K562 (cell line): ENCODE measurements around the gene NMB. TPM values are rescaled to one million over a fixed set of nuclear protein-coding genes. Genes with fewer than 3 reads are reported as not detected.

ENCODE experiments used
- ATF6 ChIP-seq: sonication (generic); formaldehyde crosslinking; IDR thresholded peaks from 2 replicates; pipeline ENCODE4 v1.4.0; 2020; ENCODE audit warnings: mild to moderate bottlenecking, missing genetic modification reagents
- CCNT2 ChIP-seq: IDR thresholded peaks from 2 replicates; pipeline ENCODE4 v1.6.1; 2011; ENCODE audit warnings: borderline replicate concordance, low read depth, mild to moderate bottlenecking, moderate library complexity, mixed read lengths, low read length; ENCODE audit not compliant: insufficient read length; ENCODE audit errors: extremely low read depth
- CHCHD3 ChIP-seq: fragments of 250-450 bp; sonication (Bioruptor Pico); IDR thresholded peaks from 2 replicates; pipeline ENCODE4 v2.1.2; 2022; ENCODE audit warnings: mild to moderate bottlenecking
- CTBP1 ChIP-seq: fragments of 450-650 bp; IDR thresholded peaks from 2 replicates; pipeline ENCODE4 v1.6.1; 2016; ENCODE audit warnings: borderline replicate concordance
- FOXP4 ChIP-seq: sonication (generic); formaldehyde crosslinking; IDR thresholded peaks from 2 replicates; pipeline ENCODE4 v1.8.0; 2022; ENCODE audit warnings: mild to moderate bottlenecking, missing genetic modification reagents, borderline replicate concordance
- HDAC1 ChIP-seq, 2 experiments: fragments of 450-650 bp; IDR thresholded peaks; 2 replicates each; pipeline ENCODE4 v1.6.1; 2016 to 2017; ENCODE audit warnings: inconsistent platforms in 1 of 2, mild to moderate bottlenecking in 1 of 2, moderate library complexity in 1 of 2
- ILF3 ChIP-seq: fragments of 450-650 bp; IDR thresholded peaks from 2 replicates; pipeline ENCODE4 v1.6.1; 2018; ENCODE audit warnings: antibody characterized with exemption, mild to moderate bottlenecking, moderate library complexity, borderline replicate concordance
- LCOR ChIP-seq: sonication (generic); formaldehyde crosslinking; IDR thresholded peaks from 2 replicates; pipeline ENCODE4 v1.8.0; 2022; ENCODE audit warnings: mild to moderate bottlenecking, missing genetic modification reagents
- NR4A1 ChIP-seq, 2 experiments: fragments of 250-450 bp in 1 of 2; fragments of 450-650 bp in 1 of 2; sonication (Bioruptor Pico) in 1 of 2; IDR thresholded peaks; 2 replicates each; pipeline versions ENCODE4 v1.4.0 to v1.6.1; 2016 to 2020; ENCODE audit warnings: mild to moderate bottlenecking in 2 of 2, missing compliant biosample characterization in 1 of 2, missing genetic modification characterization in 1 of 2, moderate library complexity in 1 of 2
- PRPF4 ChIP-seq: fragments of 200-400 bp; formaldehyde crosslinking; IDR thresholded peaks from one replicate; pipeline ENCODE4 v1.6.1; 2017; ENCODE audit warnings: low read length, low read depth, mild to moderate bottlenecking; ENCODE audit not compliant: insufficient read depth, poor library complexity, severe bottlenecking
- SFPQ ChIP-seq: fragments of 200-400 bp; formaldehyde crosslinking; IDR thresholded peaks from 2 replicates; pipeline ENCODE4 v1.6.1; 2017; ENCODE audit warnings: mild to moderate bottlenecking, low read depth, low read length, moderate library complexity
- TEAD1 ChIP-seq, 2 experiments: fragments of 450-650 bp in 1 of 2; sonication (generic) in 1 of 2; formaldehyde crosslinking; IDR thresholded peaks; 2 replicates each; pipeline versions ENCODE4 v1.4.0 to v1.8.0; 2020 to 2022; ENCODE audit warnings: mild to moderate bottlenecking in 2 of 2, missing genetic modification reagents in 1 of 2
- XRCC3 ChIP-seq: fragments of 450-650 bp; IDR thresholded peaks from 2 replicates; pipeline ENCODE4 v1.6.1; 2017; ENCODE audit warnings: mild to moderate bottlenecking, moderate library complexity
- ZFPM2 ChIP-seq: fragments of 250-450 bp; sonication (Bioruptor Pico); IDR thresholded peaks from 2 replicates; pipeline ENCODE4 v1.5.1; 2022; ENCODE audit warnings: mild to moderate bottlenecking
- ZNF408 ChIP-seq: fragments of 250-450 bp; sonication (Bioruptor Pico); IDR thresholded peaks from 2 replicates; pipeline ENCODE4 v1.4.0; 2020; ENCODE audit warnings: low read depth, mild to moderate bottlenecking, moderate library complexity
- polyA plus RNA-seq, 8 experiments: library from polyadenylated mRNA; depleted of rRNA in 4 of 8; stranded (reverse) in 5 of 8; unstranded in 3 of 8; fragments of >200 nt; fragmentation: Nextera tagmentation in 2 of 8; fragmentation: Illumina TruSeq in 1 of 8; extraction: Ambion mirVana in 2 of 8; extraction: Trizol in 1 of 8; gene quantifications; 2 replicates each; pipeline versions ENCODE4 v1.2.1 to v1.2.3, GENCODE V29; 2011 to 2014; ENCODE audit warnings: inconsistent platforms in 1 of 8, missing spikeins in 1 of 8
- total RNA-seq, 7 experiments: library from RNA; depleted of rRNA in 6 of 7; stranded (reverse); fragments of >200 nt in 6 of 7; fragmentation: Illumina TruSeq in 2 of 7; extraction: Trizol in 2 of 7; gene quantifications; 2 replicates each; pipeline versions ENCODE4 v1.2.1 to v1.2.3, GENCODE V29; 2011 to 2021; ENCODE audit warnings: low replicate concordance in 1 of 7

NMB gene
- total and polyA plus RNA-seq, 9 of the 15 experiments (the other 6 are each of a cell fraction or from before 2014, with no cell fraction given), result 0.06 to 0.16 (median 0.09) TPM; not detected in 5

- TF ChIP-seq SFPQ (no peak), ZFPM2 (CRISPR knock-in tag) (no peak), ZNF408 (CRISPR knock-in tag) (no peak), TEAD1 (CRISPR knock-in tag; IDR thresholded peaks at IDR 0.05) (no peak; a peak in 1 of 4 replicates), PRPF4 (no peak), CHCHD3 (CRISPR knock-in tag) (no peak), ILF3 (no peak), CCNT2 (peak; percentile 40), FOXP4 (no peak), XRCC3 (no peak), LCOR (no peak), HDAC1 (IDR thresholded peaks at IDR 0.05) (peak in 1 of 2 experiments; percentile 55; a peak in 2 of 4 replicates), CTBP1 (peak; percentile 71; the same call in 1 of the 2 replicates), NR4A1 (CRISPR knock-in tag; IDR thresholded peaks at IDR 0.05) (no peak), NR4A1 (tag; IDR thresholded peaks at IDR 0.05) (no peak), ATF6 (no peak)
Observed at GRCh38 chr15:84633311-84634227, 24.4 kb downstream of the NMB start (continued).
